K562 (cell line): ENCODE results near the gene RPL7A. TPM values are rescaled to one million over a fixed set of nuclear protein-coding genes. Genes with fewer than 3 reads are reported as not detected.

ENCODE experiments used
- ATAC-seq: fragments of 200-7000 bp; cut with Tn5 transposase; 3 replicates; pipeline ENCODE4 v1.9.1; 2020; ENCODE audit warnings: moderate library complexity
- BruUV-seq: library from RNA; stranded (reverse); fragments of 400-500 nt; replicated peaks from 2 replicates; lab custom pipeline; 2021; lab: Mats Ljungman, UMichigan
- CTCF ChIA-PET: fragments of 300-600 bp; formaldehyde crosslinking; extraction: SDS; loops from one replicate; lab custom pipeline; 2021; ENCODE audit warnings: low intra/inter-chr PET ratio; lab: Yijun Ruan, JAX
- POLR2A ChIA-PET: fragments of 300-600, 350-650 bp; sonication (Branson Sonifier 250); formaldehyde crosslinking; extraction: SDS; loops from one replicate; lab custom pipeline; 2021; ENCODE audit warnings: antibody characterized with exemption, inconsistent platforms; lab: Yijun Ruan, JAX
- DNase-seq, 4 experiments: peaks; one replicate each; pipeline versions ENCODE4 v3.0.0 to v3.0.0-alpha.2; 2011 to 2018; ENCODE audit warnings: low spot score in 3 of 4, mixed read lengths in 3 of 4; ENCODE audit errors: extremely low read depth in 1 of 4
- FAIRE-seq: peaks from 2 replicates; lab custom pipeline; 2011; peaks lifted over from hg19 to GRCh38; lab: Jason Lieb, UNC
- H2AFZ ChIP-seq: 2 replicates; pipeline ENCODE4 v1.6.0; 2011; ENCODE audit warnings: low read depth, low read length, control low read depth, inconsistent platforms
- H3K27ac ChIP-seq: fragments of 200-600 bp; 3 replicates; pipeline ENCODE4 v1.8.0; 2011; ENCODE audit warnings: low read depth, mild to moderate bottlenecking, control low read depth, inconsistent platforms, low read length, moderate library complexity, mixed read lengths; ENCODE audit errors: extremely low read depth
- H3K27me3 ChIP-seq, 2 experiments: fragments of 300-600 bp in 1 of 2; 2 replicates in 1 of 2; 3 replicates in 1 of 2; pipeline versions ENCODE4 v1.6.0 to v1.8.0; 2011; ENCODE audit warnings: inconsistent platforms in 2 of 2, low read length in 2 of 2, mild to moderate bottlenecking in 1 of 2, mixed read lengths in 1 of 2, moderate library complexity in 1 of 2; ENCODE audit not compliant: control insufficient read depth in 2 of 2, insufficient read depth in 2 of 2
- H3K36me3 ChIP-seq: fragments of 300-600 bp; 3 replicates; pipeline ENCODE4 v1.8.0; 2011; ENCODE audit warnings: mild to moderate bottlenecking, low read length, inconsistent platforms; ENCODE audit not compliant: control insufficient read depth, insufficient read depth
- H3K4me1 ChIP-seq, 2 experiments: fragments of 200-600 bp in 1 of 2; replicated peaks in 1 of 2; 2 replicates in 1 of 2; 3 replicates in 1 of 2; pipeline versions ENCODE4 v1.5.1 to v1.8.0; 2011; ENCODE audit warnings: inconsistent platforms in 2 of 2, low read length in 2 of 2, mild to moderate bottlenecking in 1 of 2, mixed read lengths in 1 of 2, moderate library complexity in 1 of 2; ENCODE audit not compliant: control insufficient read depth in 2 of 2, insufficient read depth in 2 of 2
- H3K4me2 ChIP-seq: 2 replicates; pipeline ENCODE4 v1.6.1; 2011; ENCODE audit warnings: low read length, control low read depth, inconsistent platforms, mixed read lengths; ENCODE audit not compliant: insufficient read depth
- H3K4me3 ChIP-seq: fragments of 200-600 bp; sonication (generic), shearing (Covaris generic); 2 replicates; pipeline ENCODE4 v1.5.1; 2016; ENCODE audit warnings: control low read depth, inconsistent platforms
- H3K79me2 ChIP-seq: fragments of 200-600 bp; 3 replicates; pipeline ENCODE4 v1.8.0; 2011; ENCODE audit warnings: low read length, inconsistent platforms; ENCODE audit not compliant: control insufficient read depth, insufficient read depth
- H3K9ac ChIP-seq, 2 experiments: 2 replicates each; pipeline versions ENCODE4 v1.6.0 to v1.6.1; 2011; ENCODE audit warnings: low read depth in 2 of 2, low read length in 2 of 2, control low read depth in 1 of 2, inconsistent platforms in 1 of 2, mild to moderate bottlenecking in 1 of 2, mixed read lengths in 1 of 2; ENCODE audit not compliant: insufficient read depth in 1 of 2
- H3K9me1 ChIP-seq: one replicate; pipeline ENCODE4 v1.6.0; 2011; ENCODE audit warnings: inconsistent platforms, mild to moderate bottlenecking, low read length, moderate library complexity; ENCODE audit not compliant: control insufficient read depth, insufficient read depth
- H3K9me3 ChIP-seq: replicated peaks from 2 replicates; pipeline ENCODE4 v1.5.1; 2011; ENCODE audit warnings: low read depth, low read length, inconsistent platforms; ENCODE audit not compliant: control insufficient read depth, insufficient read depth
- H4K20me1 ChIP-seq: replicated peaks from 2 replicates; pipeline ENCODE4 v1.6.1; 2011; ENCODE audit warnings: low read length, inconsistent platforms, mixed read lengths; ENCODE audit not compliant: control insufficient read depth, insufficient read depth
- BMI1 ChIP-seq: fragments of 150-350 bp; IDR thresholded peaks from 2 replicates; pipeline ENCODE4 v1.6.1; 2014; ENCODE audit warnings: low read length
- E2F3 ChIP-seq: fragments of 250-450 bp; sonication (Bioruptor Pico); IDR thresholded peaks from 2 replicates; pipeline ENCODE4 v1.4.0; 2020; ENCODE audit warnings: mild to moderate bottlenecking
- ETS1 ChIP-seq: conservative IDR thresholded peaks from 2 replicates; pipeline ENCODE4 v1.6.1; 2011; ENCODE audit warnings: low read depth, mild to moderate bottlenecking, low read length; ENCODE audit not compliant: control insufficient read depth
- HDAC6 ChIP-seq: IDR thresholded peaks from 2 replicates; pipeline ENCODE4 v1.6.1; 2012; ENCODE audit warnings: low read depth, mild to moderate bottlenecking, control low read depth, inconsistent platforms, low read length, moderate library complexity
- IRF9 ChIP-seq: fragments of 450-650 bp; IDR thresholded peaks from 2 replicates; pipeline ENCODE4 v1.6.1; 2016; ENCODE audit warnings: missing biosample characterization, missing genetic modification characterization
- PCBP1 ChIP-seq: fragments of 200-400 bp; formaldehyde crosslinking; IDR thresholded peaks from 2 replicates; pipeline ENCODE4 v1.6.1; 2018; ENCODE audit warnings: mild to moderate bottlenecking, low read depth, low read length; ENCODE audit not compliant: poor library complexity, severe bottlenecking
- REST ChIP-seq, 2 experiments: fragments of 450-650 bp; formaldehyde crosslinking in 1 of 2; IDR thresholded peaks; 2 replicates each; pipeline versions ENCODE4 v1.4.0 to v1.6.1; 2014 to 2020; ENCODE audit warnings: mild to moderate bottlenecking in 2 of 2, borderline replicate concordance in 1 of 2, low read depth in 1 of 2
- XRCC4 ChIP-seq: IDR thresholded peaks from one replicate; pipeline ENCODE4 v1.6.1; 2011; ENCODE audit not compliant: insufficient read depth, insufficient read length; ENCODE audit errors: extremely low read depth
- ZNF212 ChIP-seq: fragments of 450-650 bp; formaldehyde crosslinking; IDR thresholded peaks from 2 replicates; pipeline ENCODE4 v1.4.0; 2020; ENCODE audit warnings: mild to moderate bottlenecking
- WGBS: fragments of 100-300 bp; shearing (Covaris generic); methylation state at CpG from one replicate; pipeline ENCODE4 v1.1.6; 2016; ENCODE audit warnings: low coverage, mixed read lengths; ENCODE audit not compliant: insufficient coverage; ENCODE audit errors: missing lambda C conversion rate; 5-methylcytosine and 5-hydroxymethylcytosine counted together
- in situ Hi-C: fragments of 300-500 bp; cut with MboI; formaldehyde crosslinking; loops from 4 replicates; pipeline ENCODE4 v1.15.0; 2018; ENCODE audit warnings: inconsistent platforms, mixed read lengths
- intact Hi-C: fragments of 100-400 bp; cut with micrococcal nuclease; formaldehyde crosslinking; loops from 2 replicates; pipeline ENCODE4 v1.14.2; 2022
- polyA plus RNA-seq, 8 experiments: library from polyadenylated mRNA; depleted of rRNA in 4 of 8; stranded (reverse) in 5 of 8; unstranded in 3 of 8; fragments of >200 nt; fragmentation: Nextera tagmentation in 2 of 8; fragmentation: Illumina TruSeq in 1 of 8; extraction: Ambion mirVana in 2 of 8; extraction: Trizol in 1 of 8; gene quantifications; 2 replicates each; pipeline versions ENCODE4 v1.2.1 to v1.2.3, GENCODE V29; 2011 to 2014; ENCODE audit warnings: inconsistent platforms in 1 of 8, missing spikeins in 1 of 8
- total RNA-seq, 7 experiments: library from RNA; depleted of rRNA in 6 of 7; stranded (reverse); fragments of >200 nt in 6 of 7; fragmentation: Illumina TruSeq in 2 of 7; extraction: Trizol in 2 of 7; gene quantifications; 2 replicates each; pipeline versions ENCODE4 v1.2.1 to v1.2.3, GENCODE V29; 2011 to 2021; ENCODE audit warnings: low replicate concordance in 1 of 7

RPL7A gene
- total and polyA plus RNA-seq, 9 of the 15 experiments (the other 6 are each of a cell fraction or from before 2014, with no cell fraction given), result 1,935 to 3,760 (median 2,652) TPM

- CTCF ChIA-PET, result no interaction called here
- WGBS, result 75% methylated on average over 14 of the region's 14 CpGs
- Histone ChIP-seq H3K36me3 (no peaks in the 10 kb centered on the region), H4K20me1 (0 out of 2 replicates have a peak, but pooled peaks cover 6% of the 10 kb centered on the region), H3K27me3 (no peaks in the 10 kb centered on the region; a peak in 1 of 5 replicates), H3K79me2 (peaks cover 22% of the 10 kb centered on the region), H3K4me3 (no peak overlapping the region), H3K9me1 (no peaks in the 10 kb centered on the region), H3K4me2 (no peak overlapping the region), H3K4me1 (peaks cover 11 to 26% of the 10 kb centered on the region in 2 experiments; a peak in 4 of 5 replicates), H3K27ac (no peak overlapping the region), H3K9ac (peak overlapping the region in 1 of 2 experiments; percentile 37; a peak in 1 of 4 replicates), H2AFZ (no peak overlapping the region), H3K9me3 (peaks cover 5% of the 10 kb centered on the region)
- intact Hi-C loops (no loop called here), in situ Hi-C loops (no loop called here)
- FAIRE-seq (no peak), ATAC-seq (no peak), DNase-seq (no peak)
- POLR2A ChIA-PET, result interaction anchor here (0.6 to 1.9 kb wide), 4 partner anchors 20 to 74 kb away, joined by 3 to 8 read pairs (median 5); partner anchors contain the start of genes MED22 and RPL7A
- no TSS peak for BruUV-seq
- no peak for TF ChIP-seq PCBP1
- TF ChIP-seq REST (IDR thresholded peaks at IDR 0.05; ENCODE audit: borderline replicate concordance), result no peak
- no peak for TF ChIP-seq REST (CRISPR knock-in tag; IDR thresholded peaks at IDR 0.05; ENCODE audit: low read depth)
- TF ChIP-seq ETS1, result no peak
- TF ChIP-seq BMI1, result no peak
- no peak for TF ChIP-seq ZNF212 (CRISPR knock-in tag)
- TF ChIP-seq XRCC4, result no peak
- TF ChIP-seq E2F3 (CRISPR knock-in tag), result no peak
- TF ChIP-seq HDAC6, result no peak
- TF ChIP-seq IRF9 (tag), result no peak
These were observed 31.4 kb downstream of the RPL7A start for GRCh38 chr9:133379153-133380086.
